Calu3 (cell line): ENCODE data around the gene REPS1. TPM values are rescaled to one million over a fixed set of nuclear protein-coding genes. Genes with fewer than 3 reads are reported as not detected.

Experiments used
- Bru-seq: library from RNA; stranded (reverse); fragments of 400-500 nt; gene quantifications from one replicate; lab custom pipeline; 2021; lab: Mats Ljungman, UMichigan
- BruChase-seq, 2 experiments: library from RNA; stranded (reverse); fragments of 400-500 nt; gene quantifications; one replicate each; lab custom pipeline; 2021; lab: Mats Ljungman, UMichigan
- BruUV-seq: library from RNA; stranded (reverse); fragments of 400-500 nt; replicated peaks from 2 replicates; lab custom pipeline; 2021; lab: Mats Ljungman, UMichigan
- CTCF ChIA-PET: fragments of 300-600 bp; sonication (Branson Sonifier 250); formaldehyde crosslinking; loops from one replicate; lab custom pipeline; 2022; ENCODE audit warnings: antibody characterized with exemption; lab: Charles Lee
- DNase-seq: peaks from one replicate; pipeline ENCODE4 v3.0.0; 2022
- H3K27ac Mint-ChIP-seq: one replicate; pipeline ENCODE4 v1.8.0; 2022; ENCODE audit warnings: mixed read lengths; ENCODE audit not compliant: unreplicated experiment
- H3K27me3 Mint-ChIP-seq: one replicate; pipeline ENCODE4 v1.8.0; 2022; ENCODE audit warnings: mixed read lengths; ENCODE audit not compliant: unreplicated experiment
- H3K36me3 Mint-ChIP-seq: one replicate; pipeline ENCODE4 v1.8.0; 2022; ENCODE audit warnings: mild to moderate bottlenecking, moderate library complexity, mixed read lengths; ENCODE audit not compliant: insufficient read depth, unreplicated experiment
- H3K4me1 Mint-ChIP-seq: one replicate; pipeline ENCODE4 v1.8.0; 2022; ENCODE audit warnings: mild to moderate bottlenecking, low read depth, mixed read lengths; ENCODE audit not compliant: unreplicated experiment
- H3K4me3 Mint-ChIP-seq: one replicate; pipeline ENCODE4 v1.8.0; 2022; ENCODE audit warnings: mild to moderate bottlenecking, low read depth, moderate library complexity, mixed read lengths; ENCODE audit not compliant: unreplicated experiment
- H3K9me3 Mint-ChIP-seq: one replicate; pipeline ENCODE4 v1.8.0; 2022; ENCODE audit warnings: low read depth, mixed read lengths; ENCODE audit not compliant: unreplicated experiment
- CTCF ChIP-seq: fragments of 200-600 bp; IDR thresholded peaks from one replicate; pipeline ENCODE4 v1.8.0; 2022; ENCODE audit warnings: antibody characterized with exemption; ENCODE audit not compliant: unreplicated experiment
- intact Hi-C: fragments of 100-400 bp; cut with micrococcal nuclease; formaldehyde crosslinking; loops from one replicate; pipeline ENCODE4 v1.10.0; 2022; ENCODE audit not compliant: unreplicated experiment
- long read RNA-seq: library from polyadenylated mRNA; stranded (forward); transcript quantifications from one replicate; pipeline ENCODE4 v2.0.0, GENCODE V29; 2022
- total RNA-seq: library from RNA; stranded (reverse); gene quantifications from 2 replicates; pipeline ENCODE4 v1.2.3, GENCODE V29; 2022

Gene REPS1, protein sequence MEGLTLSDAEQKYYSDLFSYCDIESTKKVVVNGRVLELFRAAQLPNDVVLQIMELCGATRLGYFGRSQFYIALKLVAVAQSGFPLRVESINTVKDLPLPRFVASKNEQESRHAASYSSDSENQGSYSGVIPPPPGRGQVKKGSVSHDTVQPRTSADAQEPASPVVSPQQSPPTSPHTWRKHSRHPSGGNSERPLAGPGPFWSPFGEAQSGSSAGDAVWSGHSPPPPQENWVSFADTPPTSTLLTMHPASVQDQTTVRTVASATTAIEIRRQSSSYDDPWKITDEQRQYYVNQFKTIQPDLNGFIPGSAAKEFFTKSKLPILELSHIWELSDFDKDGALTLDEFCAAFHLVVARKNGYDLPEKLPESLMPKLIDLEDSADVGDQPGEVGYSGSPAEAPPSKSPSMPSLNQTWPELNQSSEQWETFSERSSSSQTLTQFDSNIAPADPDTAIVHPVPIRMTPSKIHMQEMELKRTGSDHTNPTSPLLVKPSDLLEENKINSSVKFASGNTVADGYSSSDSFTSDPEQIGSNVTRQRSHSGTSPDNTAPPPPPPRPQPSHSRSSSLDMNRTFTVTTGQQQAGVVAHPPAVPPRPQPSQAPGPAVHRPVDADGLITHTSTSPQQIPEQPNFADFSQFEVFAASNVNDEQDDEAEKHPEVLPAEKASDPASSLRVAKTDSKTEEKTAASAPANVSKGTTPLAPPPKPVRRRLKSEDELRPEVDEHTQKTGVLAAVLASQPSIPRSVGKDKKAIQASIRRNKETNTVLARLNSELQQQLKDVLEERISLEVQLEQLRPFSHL
- total RNA-seq (24.1 and 29.5 TPM in 2 replicates), Bru-seq, nascent RNA (percentile 80 among the genes with signal in this experiment), BruChase-seq, experiment 1, labeled RNA remaining after a 6-hour chase (percentile 63 among the genes with signal in this experiment), BruChase-seq, experiment 2, labeled RNA remaining after a 2-hour chase (percentile 66 among the genes with signal in this experiment)
- long read RNA-seq, full-length matches to known transcripts: 16 of 24 reads
- long read RNA-seq, partial matches to known transcripts: 5 of 24 reads
- long read RNA-seq, other reads (novel, unspliced or antisense): 3 of 24 reads

- H3K4me1 Mint-ChIP-seq: no peaks in the 10 kb centered on the region
- peak within 1 kb of the TSS; percentile 60 for H3K27ac Mint-ChIP-seq
- CTCF ChIA-PET: interaction anchor here (0.6 to 1.9 kb wide), 2 partner anchors 169 to 170 kb away, joined by 3 to 5 read pairs; no protein-coding TSS in a partner anchor
- no peaks in the 10 kb centered on the region for H3K27me3 Mint-ChIP-seq
- peak; percentile 89 for DNase-seq
- intact Hi-C loops: loop anchor here (1.0 to 5.0 kb wide), 2 partner anchors 39 to 171 kb away; partner anchors contain the start of gene ABRACL
- no TSS peak for BruUV-seq
- H3K36me3 Mint-ChIP-seq: peaks cover 21% of the 10 kb centered on the region
- no peaks in the 10 kb centered on the region for H3K9me3 Mint-ChIP-seq
- peak within 1 kb of the TSS; percentile 79 for H3K4me3 Mint-ChIP-seq
- peak; percentile 84 for TF ChIP-seq CTCF
Observed at GRCh38 chr6:138987643-138988468, at the start of gene REPS1. TSS of gene REPS1 (minus strand) at chr6:138988253. CDS start at chr6:138987682, 571 bp downstream.

- no TSS peak for BruUV-seq
- Mint-ChIP-seq H3K27ac (no peak overlapping the region), H3K4me3 (no peak overlapping the region), H3K36me3 (peaks cover 9% of the 10 kb centered on the region), H3K9me3 (no peaks in the 10 kb centered on the region), H3K4me1 (peaks cover 9% of the 10 kb centered on the region), H3K27me3 (no peaks in the 10 kb centered on the region)
- intact Hi-C loops: no loop called here
- CTCF ChIA-PET: no interaction called here
- no peak for TF ChIP-seq CTCF
- no peak for DNase-seq
Observed at GRCh38 chr6:139037490-139037889, 49.4 kb upstream of the REPS1 start.

DNA sequence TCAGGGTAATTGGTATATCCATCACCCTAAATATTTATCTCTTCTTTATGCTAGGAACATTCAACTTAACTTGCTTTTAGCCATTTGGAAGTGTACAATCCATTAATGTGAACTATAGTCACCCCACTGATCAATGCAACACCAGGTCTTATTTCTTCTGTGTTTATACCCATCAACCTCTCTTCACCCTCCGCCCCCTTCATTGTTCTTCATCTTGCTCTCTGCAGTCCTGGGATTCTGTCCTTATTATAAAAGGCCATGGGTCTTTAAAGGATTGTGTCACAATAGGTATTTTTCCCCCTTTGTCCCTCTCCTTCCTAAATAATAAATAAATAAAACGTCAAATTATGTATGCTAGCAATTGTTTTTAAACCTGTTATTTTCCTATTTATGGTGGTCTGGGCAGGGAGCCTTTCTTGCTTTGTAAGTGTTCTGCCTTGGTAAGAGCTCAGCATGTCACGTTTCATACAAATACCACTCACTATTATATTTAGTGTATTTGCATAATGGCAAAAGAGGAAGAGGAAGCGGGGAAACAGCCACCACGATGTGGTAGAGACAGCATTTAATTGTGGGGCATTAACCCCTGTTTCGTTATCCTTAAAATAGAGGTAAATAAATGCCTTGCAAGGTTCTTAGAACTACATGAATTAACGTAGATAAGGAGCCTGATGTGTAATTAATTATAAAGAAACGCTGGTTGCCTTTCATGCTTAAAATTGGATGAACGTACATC lies 42.3 kb upstream of the REPS1 start:
- no peak for DNase-seq
- H3K4me3 Mint-ChIP-seq: no peak overlapping the region
- H3K27me3 Mint-ChIP-seq: no peaks in the 10 kb centered on the region
- peaks cover 22% of the 10 kb centered on the region for H3K4me1 Mint-ChIP-seq
- BruUV-seq: TSS peak; percentile 25
- no peaks in the 10 kb centered on the region for H3K9me3 Mint-ChIP-seq
- H3K27ac Mint-ChIP-seq: no peak overlapping the region
- CTCF ChIA-PET: no interaction called here
- no peak for TF ChIP-seq CTCF
- peaks cover 19% of the 10 kb centered on the region for H3K36me3 Mint-ChIP-seq
- intact Hi-C loops: no loop called here
